NCI-H2196 (cell line): ENCODE data around the gene RAD51D.
"Not testable (repeated sequence)": the region's sequence is repeated elsewhere in the genome, so short reads cannot be mapped to it uniquely, and the experiment has no call there.

ENCODE experiments used
- DNase-seq: peaks from one replicate; lab custom pipeline; 2025; ENCODE audit not compliant: unreplicated experiment; lab: John Stamatoyannopoulos, UW

RAD51D gene

DNA sequence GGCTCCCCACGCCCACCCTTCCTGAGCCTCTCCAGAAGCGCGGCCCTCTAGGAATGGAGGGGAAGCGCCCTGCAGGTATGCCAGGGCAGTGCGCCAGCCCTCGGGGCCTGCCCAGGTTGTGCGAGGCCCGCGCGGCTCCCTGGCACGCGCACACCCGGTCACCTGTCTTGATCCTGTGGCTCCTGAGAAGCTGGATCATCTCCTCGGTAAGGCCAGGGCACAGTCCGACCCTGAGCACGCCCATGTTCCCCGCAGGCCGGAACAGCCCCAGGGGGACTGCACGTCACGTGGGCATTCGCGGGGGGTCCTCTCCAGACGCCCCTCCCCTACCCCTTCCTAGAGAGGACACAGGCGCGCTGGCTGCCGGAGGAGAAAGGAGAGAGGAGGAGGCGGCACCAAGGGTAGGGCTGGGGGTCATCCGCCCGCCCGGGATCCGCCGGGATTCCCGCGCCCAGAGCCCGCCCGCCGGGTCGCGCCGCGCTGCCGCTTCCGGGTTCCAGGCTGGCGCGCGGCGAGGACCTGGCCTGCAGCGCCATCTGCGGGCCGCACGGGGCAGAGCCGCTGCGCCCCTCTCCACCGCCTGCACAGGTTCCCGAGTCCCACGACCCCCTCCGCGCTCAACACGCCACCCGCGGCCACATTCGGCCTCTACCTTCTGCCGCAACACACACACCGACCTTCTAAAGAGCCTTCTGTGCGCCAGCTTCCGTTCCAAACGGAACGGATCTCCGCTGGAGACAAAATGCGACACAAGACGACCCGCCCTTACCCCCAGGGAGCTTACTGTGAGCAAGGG is at the start of gene RAD51D:
Gene RAD51D, minus strand, starts transcription at position 491 of the 796 bp plus-strand sequence. Its CDS starts 247 bp downstream, at position 244.
- DNase-seq: peak; percentile 62

GRCh38 chr17:35167666-35168065 is 48.0 kb upstream of the RAD51D start:
- DNase-seq: no peak

- DNase-seq: no peak
These were observed 47.4 kb upstream of the RAD51D start for GRCh38 chr17:35167046-35167445.

- DNase-seq: no peak
These were observed 46.9 kb upstream of the RAD51D start for GRCh38 chr17:35166526-35166925.

- DNase-seq: no peak
These were observed 45.1 kb upstream of the RAD51D start for GRCh38 chr17:35164716-35165115.

DNA sequence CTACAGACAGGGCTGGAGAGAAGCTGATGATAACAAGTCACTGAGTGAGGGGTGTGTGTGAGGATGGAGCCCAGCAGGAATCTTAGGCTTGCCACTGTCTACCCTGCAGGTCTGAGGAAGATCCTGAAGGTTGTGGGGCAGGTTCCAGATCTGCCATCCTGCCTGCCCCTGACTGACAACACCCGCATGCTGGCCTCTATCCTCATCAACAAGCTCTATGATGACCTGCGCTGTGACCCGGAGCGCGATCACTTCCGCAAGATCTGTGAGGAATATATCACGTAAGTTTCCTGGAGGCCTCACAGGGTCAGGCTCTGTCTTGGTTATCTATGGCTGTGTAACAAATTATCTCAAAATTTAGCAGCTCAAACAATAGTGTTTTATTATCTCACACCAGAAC is 44.2 kb upstream of the RAD51D start:
- DNase-seq: no peak

- no peak for DNase-seq
These were observed 43.1 kb upstream of the RAD51D start for GRCh38 chr17:35162755-35163154.

DNA sequence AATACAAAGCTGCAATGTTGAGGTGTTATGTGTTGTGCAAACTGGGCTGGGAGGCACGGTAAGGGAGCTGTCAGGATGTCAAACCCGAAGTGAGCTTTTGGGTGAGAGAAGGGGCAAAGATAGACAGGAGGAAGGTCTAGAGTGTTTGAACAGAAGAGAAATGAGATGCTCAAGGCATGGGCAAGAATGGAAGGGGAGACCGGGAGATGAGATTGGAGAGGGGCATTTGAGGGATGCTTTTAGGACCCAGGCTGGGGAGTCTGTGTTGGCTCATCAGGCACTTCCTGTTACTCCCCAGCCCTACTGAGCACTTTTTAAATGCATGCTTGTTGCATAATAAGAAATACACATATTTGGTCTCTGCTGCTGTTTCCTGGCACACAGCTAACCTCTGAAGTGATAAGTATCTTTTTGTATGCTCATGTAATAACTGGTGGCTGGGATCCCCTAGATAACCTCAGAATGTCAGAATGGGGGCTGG is 41.7 kb upstream of the RAD51D start:
- no peak for DNase-seq

- no peak for DNase-seq
These were observed 40.9 kb upstream of the RAD51D start for GRCh38 chr17:35160354-35161201.

- no peak for DNase-seq
These were observed 40.3 kb upstream of the RAD51D start for GRCh38 chr17:35159940-35160339.

DNA sequence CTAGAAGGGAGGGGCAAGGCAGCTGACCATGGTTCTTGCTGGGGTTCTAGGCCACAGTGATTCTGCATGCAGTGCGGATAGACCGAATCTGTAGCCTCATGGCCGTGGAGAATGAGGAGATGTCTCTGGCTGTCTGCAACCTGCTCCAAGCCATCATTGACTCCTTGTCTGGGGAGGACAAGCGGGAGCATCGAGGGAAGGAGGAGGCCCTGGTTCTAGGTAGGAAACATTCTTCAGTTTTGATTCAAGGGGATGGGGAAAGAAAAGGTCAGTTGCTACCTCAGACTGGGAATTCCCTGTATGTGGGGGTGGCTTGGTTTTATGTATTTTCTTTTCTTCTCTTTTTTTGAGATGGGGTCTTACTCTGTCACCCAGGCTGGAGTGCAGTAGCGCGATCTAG is 35.6 kb upstream of the RAD51D start:
- DNase-seq: no peak

GRCh38 chr17:35154196-35155165 is 34.8 kb upstream of the RAD51D start:
- no peak for DNase-seq

DNA sequence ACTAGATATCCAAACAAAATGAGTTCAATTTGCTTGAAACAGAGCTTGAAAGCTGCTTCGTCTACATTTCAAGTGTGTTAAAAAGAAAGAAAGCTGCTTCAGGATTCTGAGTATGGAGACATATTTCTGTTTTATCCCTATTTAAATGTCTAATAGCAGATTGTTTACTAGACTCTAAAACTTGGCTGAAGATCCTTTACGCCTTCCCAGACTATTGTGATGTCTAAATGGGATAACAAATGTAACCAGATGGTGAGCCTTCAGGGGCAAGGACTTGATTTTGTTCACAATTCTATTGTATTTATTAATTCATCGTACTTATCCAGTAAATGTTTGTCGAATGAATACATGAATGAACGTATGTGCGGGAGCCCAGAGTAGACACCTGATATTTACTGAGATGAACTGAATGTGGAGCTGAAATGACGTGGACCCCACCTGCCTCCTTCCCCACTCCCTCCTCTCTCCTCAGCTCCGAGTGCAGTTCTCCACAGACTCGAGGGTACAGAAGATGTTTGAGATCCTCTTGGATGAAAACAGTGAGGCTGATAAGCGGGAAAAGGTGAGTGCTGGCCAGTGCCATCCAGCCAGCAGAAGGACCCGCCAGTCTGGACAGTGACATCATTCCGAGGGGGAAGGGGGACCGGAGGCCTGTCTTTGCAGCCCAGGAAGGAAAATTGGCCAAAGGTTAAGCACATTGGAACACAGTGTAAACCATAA is 32.9 kb upstream of the RAD51D start:
- no peak for DNase-seq

- not testable (repeated sequence) for DNase-seq
These were observed 31.4 kb upstream of the RAD51D start for GRCh38 chr17:35151080-35151479.

DNA sequence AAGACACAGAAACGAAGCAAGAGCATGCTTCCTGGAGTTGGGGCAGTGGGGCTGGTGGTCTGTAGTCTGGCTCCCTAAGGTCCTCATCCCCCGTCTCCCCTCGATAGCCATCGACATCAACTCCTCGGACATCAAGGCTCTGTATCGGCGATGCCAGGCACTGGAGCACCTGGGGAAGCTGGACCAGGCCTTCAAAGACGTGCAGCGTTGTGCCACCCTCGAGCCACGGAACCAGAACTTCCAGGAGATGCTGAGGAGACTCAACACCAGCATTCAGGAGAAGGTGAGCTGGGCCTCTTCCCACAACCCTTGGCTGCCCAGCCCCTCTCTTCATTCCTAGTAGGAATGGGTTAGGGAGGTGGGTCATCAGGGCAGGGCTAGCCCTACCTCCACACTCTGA is 30.3 kb upstream of the RAD51D start:
- no peak for DNase-seq

DNA sequence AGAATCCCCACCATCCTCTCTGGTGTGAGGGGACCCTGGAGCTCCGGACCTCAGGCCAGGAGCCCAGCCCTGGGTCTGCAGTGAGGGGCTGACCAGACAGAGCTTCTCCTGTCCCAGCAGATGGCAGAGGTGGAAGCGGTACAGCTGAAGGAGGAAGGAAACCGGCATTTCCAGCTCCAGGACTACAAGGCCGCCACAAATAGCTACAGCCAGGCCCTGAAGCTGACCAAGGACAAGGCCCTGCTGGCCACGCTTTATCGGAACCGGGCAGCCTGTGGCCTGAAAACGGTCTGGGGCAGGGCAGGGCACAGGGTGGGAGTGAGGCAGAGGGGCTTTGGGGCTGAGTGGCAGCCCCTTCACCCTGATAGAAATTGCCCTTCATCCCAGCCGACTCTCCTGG is 28.5 kb upstream of the RAD51D start:
- DNase-seq: no peak

GRCh38 chr17:35147375-35147905 is 27.8 kb upstream of the RAD51D start, which contains the start of gene UNC45B:
TSS of gene UNC45B (plus strand) at chr17:35147817. CDS start at chr17:35148264, 447 bp downstream.
- DNase-seq: no peak

DNA sequence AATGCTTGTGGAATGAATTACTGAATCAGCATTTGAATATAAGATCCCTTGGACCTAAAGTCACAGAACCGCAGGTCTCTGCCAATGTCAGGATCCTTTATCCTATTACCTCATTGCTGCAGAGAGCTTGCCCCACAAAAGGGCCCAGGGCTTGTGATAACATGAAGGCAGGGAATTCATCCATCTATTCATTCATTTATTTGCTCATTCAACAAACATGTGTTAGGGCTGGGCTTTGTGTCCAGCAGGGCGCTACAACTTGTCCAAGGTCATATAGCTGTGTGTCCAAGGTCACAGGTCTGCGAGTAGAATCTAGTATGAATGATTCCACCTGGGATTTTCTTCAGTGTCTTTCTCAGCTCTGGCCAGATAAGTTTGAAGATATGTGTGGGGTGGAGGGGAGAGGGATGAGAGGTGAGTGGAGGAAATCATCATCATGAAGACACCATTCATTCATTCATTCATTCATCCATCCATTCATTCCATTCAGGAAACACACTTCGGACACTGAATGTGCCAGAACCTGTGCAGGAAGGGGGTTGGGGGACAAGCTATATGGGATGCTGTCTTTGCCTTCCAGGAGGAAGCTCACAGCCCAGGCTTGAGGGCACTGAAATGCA is 26.7 kb upstream of the RAD51D start:
- no peak for DNase-seq

DNA sequence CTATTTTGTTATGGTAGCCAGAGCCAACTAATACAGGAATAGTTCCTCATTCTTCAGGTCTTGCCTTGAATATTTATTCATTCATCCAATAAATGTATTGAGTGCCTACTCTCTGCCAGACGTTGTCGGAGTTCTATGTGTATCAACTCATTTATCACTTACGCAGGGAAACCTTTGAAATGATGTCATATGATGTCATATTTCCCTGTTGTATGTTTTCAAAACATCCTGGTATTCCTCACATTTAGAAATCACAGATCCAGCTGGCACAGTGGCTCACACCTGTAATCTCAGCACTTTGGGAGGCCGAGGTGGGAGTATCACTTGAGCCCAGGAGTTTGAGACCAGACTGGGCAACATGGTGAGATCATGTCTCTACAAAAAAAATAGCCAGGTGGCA is 25.2 kb upstream of the RAD51D start:
- no peak for DNase-seq

DNA sequence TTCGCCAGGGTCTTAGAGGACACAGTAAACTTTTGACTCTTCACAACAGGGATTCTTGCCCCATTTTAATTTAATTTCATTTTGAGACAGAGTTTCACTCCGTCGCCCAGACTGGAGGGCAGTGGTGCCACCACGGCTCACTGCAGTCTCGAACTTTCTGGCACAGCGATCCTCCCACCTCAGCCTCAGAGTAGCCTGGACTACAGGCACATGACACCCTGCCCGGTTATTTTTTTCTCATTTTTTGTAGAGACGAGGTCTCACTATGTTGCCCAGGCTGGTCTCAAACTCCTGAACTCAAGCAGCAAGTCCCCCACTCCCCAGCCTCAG is 22.8 kb upstream of the RAD51D start:
- DNase-seq: no peak
